ENCODE results near the gene P2RX7.

DNA sequence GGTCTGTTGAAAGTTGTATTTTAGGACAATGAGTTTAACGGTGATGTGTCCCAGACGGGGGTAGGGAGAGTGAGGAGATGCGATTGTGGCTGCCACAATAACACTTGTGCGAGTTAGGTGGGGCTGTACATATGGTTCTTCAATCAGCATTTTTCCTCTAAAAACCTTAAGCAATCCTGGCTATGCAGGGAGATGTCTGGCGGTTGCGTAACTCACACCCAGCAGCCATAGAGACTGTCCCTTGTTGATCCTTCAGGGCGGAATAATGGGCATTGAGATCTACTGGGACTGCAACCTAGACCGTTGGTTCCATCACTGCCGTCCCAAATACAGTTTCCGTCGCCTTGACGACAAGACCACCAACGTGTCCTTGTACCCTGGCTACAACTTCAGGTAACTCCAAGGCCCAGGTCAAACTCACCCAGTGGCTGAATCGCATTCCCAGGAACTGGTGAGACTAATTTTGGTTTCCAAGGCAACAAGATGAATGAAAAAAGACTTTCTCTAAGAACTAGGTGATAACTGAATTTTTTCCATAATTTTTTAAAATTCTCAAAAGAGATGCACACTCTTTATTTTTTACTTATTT lies 34.6 kb downstream of the P2RX7 start:
- TF ChIP-seq ZBTB21 (CRISPR knock-in tag; IDR thresholded peaks at IDR 0.05; ENCODE audit: borderline replicate concordance): no peak
- no peak for TF ChIP-seq ESRRA (CRISPR knock-in tag; IDR thresholded peaks at IDR 0.05; ENCODE audit: borderline replicate concordance)
- TF ChIP-seq EMX1 (CRISPR knock-in tag; IDR thresholded peaks at IDR 0.05): no peak
- no peak for TF ChIP-seq NFYB (CRISPR knock-in tag; conservative IDR thresholded peaks at IDR 0.05; ENCODE audit: low read depth)
